K562 (cell line): ENCODE measurements around the gene MCMBP. TPM values are rescaled to one million over a fixed set of nuclear protein-coding genes. Genes with fewer than 3 reads are reported as not detected.

ENCODE experiments used
- ARNT ChIP-seq, 2 experiments: fragments of 450-650 bp; IDR thresholded peaks; 2 replicates each; pipeline ENCODE4 v1.6.1; 2016; ENCODE audit warnings: mild to moderate bottlenecking in 1 of 2
- CAMTA2 ChIP-seq: fragments of 250-450 bp; sonication (Bioruptor Pico); conservative IDR thresholded peaks from 2 replicates; pipeline ENCODE4 v1.5.1; 2022
- CBFA2T3 ChIP-seq: fragments of 450-650 bp; IDR thresholded peaks from 2 replicates; pipeline ENCODE4 v1.6.1; 2017
- CCNT2 ChIP-seq: IDR thresholded peaks from 2 replicates; pipeline ENCODE4 v1.6.1; 2011; ENCODE audit warnings: borderline replicate concordance, low read depth, mild to moderate bottlenecking, moderate library complexity, mixed read lengths, low read length; ENCODE audit not compliant: insufficient read length; ENCODE audit errors: extremely low read depth
- CEBPG ChIP-seq, 3 experiments: fragments of 200-800 bp in 1 of 3; sonication (Bioruptor generic) in 1 of 3; sonication (generic) in 1 of 3; formaldehyde crosslinking in 1 of 3; IDR thresholded peaks in 2 of 3; conservative IDR thresholded peaks in 1 of 3; 2 replicates each; pipeline versions ENCODE4 v1.6.1 to v1.8.0; 2016 to 2022; ENCODE audit warnings: missing compliant biosample characterization in 2 of 3, missing genetic modification characterization in 2 of 3, mild to moderate bottlenecking in 1 of 3, missing genetic modification reagents in 1 of 3
- E2F5 ChIP-seq: sonication (generic); formaldehyde crosslinking; IDR thresholded peaks from 2 replicates; pipeline ENCODE4 v1.8.0; 2022; ENCODE audit warnings: mild to moderate bottlenecking, missing genetic modification reagents
- FOXK1 ChIP-seq: sonication (generic); formaldehyde crosslinking; IDR thresholded peaks from 2 replicates; pipeline ENCODE4 v1.8.0; 2022; ENCODE audit warnings: missing genetic modification reagents, mild to moderate bottlenecking, borderline replicate concordance
- GTF2A2 ChIP-seq: IDR thresholded peaks from 2 replicates; pipeline ENCODE4 v1.6.1; 2016; ENCODE audit warnings: mild to moderate bottlenecking, missing genetic modification characterization, missing compliant biosample characterization
- HCFC1 ChIP-seq: IDR thresholded peaks from 2 replicates; pipeline ENCODE4 v1.6.1; 2012; ENCODE audit warnings: low read depth, low read length, improper control_type of control experiment
- KLF13 ChIP-seq: fragments of 450-650 bp; IDR thresholded peaks from 2 replicates; pipeline ENCODE4 v1.6.1; 2016; ENCODE audit warnings: missing genetic modification characterization, low read depth, mild to moderate bottlenecking, missing compliant biosample characterization, moderate library complexity, borderline replicate concordance
- MYNN ChIP-seq, 2 experiments: sonication (generic); formaldehyde crosslinking in 1 of 2; IDR thresholded peaks; 2 replicates each; pipeline versions ENCODE4 v1.5.0 to v1.6.1; 2016 to 2020; ENCODE audit warnings: antibody characterized with exemption in 1 of 2, missing genetic modification reagents in 1 of 2
- NFE2 ChIP-seq: IDR thresholded peaks from 2 replicates; pipeline ENCODE4 v1.6.1; 2014; ENCODE audit warnings: antibody characterized with exemption, low read depth
- SMAD1 ChIP-seq: fragments of 150-350 bp; IDR thresholded peaks from 2 replicates; pipeline ENCODE4 v1.6.1; 2014; ENCODE audit warnings: low read length, low read depth; ENCODE audit not compliant: partially characterized antibody
- TGIF2 ChIP-seq: sonication (generic); formaldehyde crosslinking; IDR thresholded peaks from 2 replicates; pipeline ENCODE4 v1.8.1; 2022; ENCODE audit warnings: mild to moderate bottlenecking, missing genetic modification reagents, moderate library complexity
- ZBTB11 ChIP-seq, 3 experiments: fragments of 200-800 bp in 1 of 3; fragments of 250-450 bp in 1 of 3; fragments of 450-650 bp in 1 of 3; sonication (Bioruptor Pico) in 1 of 3; sonication (Bioruptor generic) in 1 of 3; formaldehyde crosslinking in 1 of 3; IDR thresholded peaks; 2 replicates each; pipeline versions ENCODE4 v1.6.1 to v1.8.0; 2016 to 2022; ENCODE audit warnings: mild to moderate bottlenecking in 2 of 3, missing genetic modification characterization in 2 of 3, missing compliant biosample characterization in 1 of 3, moderate library complexity in 1 of 3
- ZNF655 ChIP-seq: fragments of 250-450 bp; sonication (Bioruptor Pico); IDR thresholded peaks from 2 replicates; pipeline ENCODE4 v1.5.0; 2021
- polyA plus RNA-seq, 8 experiments: library from polyadenylated mRNA; depleted of rRNA in 4 of 8; stranded (reverse) in 5 of 8; unstranded in 3 of 8; fragments of >200 nt; fragmentation: Nextera tagmentation in 2 of 8; fragmentation: Illumina TruSeq in 1 of 8; extraction: Ambion mirVana in 2 of 8; extraction: Trizol in 1 of 8; gene quantifications; 2 replicates each; pipeline versions ENCODE4 v1.2.1 to v1.2.3, GENCODE V29; 2011 to 2014; ENCODE audit warnings: inconsistent platforms in 1 of 8, missing spikeins in 1 of 8
- total RNA-seq, 7 experiments: library from RNA; depleted of rRNA in 6 of 7; stranded (reverse); fragments of >200 nt in 6 of 7; fragmentation: Illumina TruSeq in 2 of 7; extraction: Trizol in 2 of 7; gene quantifications; 2 replicates each; pipeline versions ENCODE4 v1.2.1 to v1.2.3, GENCODE V29; 2011 to 2021; ENCODE audit warnings: low replicate concordance in 1 of 7
- TF ChIP-seq, protein P1 (sequence below): sonication (generic); formaldehyde crosslinking; IDR thresholded peaks from 2 replicates; pipeline ENCODE4 v1.8.1; 2023; ENCODE audit warnings: mild to moderate bottlenecking, missing genetic modification reagents

Gene MCMBP
- total and polyA plus RNA-seq, 9 of the 15 experiments (the other 6 are each of a cell fraction or from before 2014, with no cell fraction given), result 11.2 to 74.3 (median 50.5) TPM

- TF ChIP-seq CEBPG (CRISPR knock-in tag; IDR thresholded peaks at IDR 0.05) (no peak), CEBPG (tag; conservative IDR thresholded peaks at IDR 0.05 in 1 of 2, IDR thresholded peaks at IDR 0.05 in 1 of 2) (no peak), E2F5 (CRISPR knock-in tag) (no peak), CCNT2 (no peak), CBFA2T3 (no peak), SMAD1 (peak; percentile 9), ARNT (IDR thresholded peaks at IDR 0.05) (peak in 1 of 2 experiments; percentile 26; a peak in 1 of 4 replicates), HCFC1 (peak; percentile 87), ZBTB11 (CRISPR knock-in tag; IDR thresholded peaks at IDR 0.05) (peak in 2 of 3 experiments; percentile 32 to 87; a peak in 3 of 6 replicates), TGIF2 (CRISPR knock-in tag) (no peak), CAMTA2 (CRISPR knock-in tag) (no peak), GTF2A2 (no peak), ZNF655 (CRISPR knock-in tag) (no peak), NFE2 (peak; percentile 19; the same call in 1 of the 2 replicates), KLF13 (peak; percentile 50; the same call in 1 of the 2 replicates), FOXK1 (CRISPR knock-in tag) (0 out of 2 replicates have a peak, but pooled peaks have one; percentile 22), MYNN (IDR thresholded peaks at IDR 0.05) (no peak; the same call in 1 of the 2 replicates), MYNN (CRISPR knock-in tag; IDR thresholded peaks at IDR 0.05) (no peak)
- TF ChIP-seq, protein P1, sequence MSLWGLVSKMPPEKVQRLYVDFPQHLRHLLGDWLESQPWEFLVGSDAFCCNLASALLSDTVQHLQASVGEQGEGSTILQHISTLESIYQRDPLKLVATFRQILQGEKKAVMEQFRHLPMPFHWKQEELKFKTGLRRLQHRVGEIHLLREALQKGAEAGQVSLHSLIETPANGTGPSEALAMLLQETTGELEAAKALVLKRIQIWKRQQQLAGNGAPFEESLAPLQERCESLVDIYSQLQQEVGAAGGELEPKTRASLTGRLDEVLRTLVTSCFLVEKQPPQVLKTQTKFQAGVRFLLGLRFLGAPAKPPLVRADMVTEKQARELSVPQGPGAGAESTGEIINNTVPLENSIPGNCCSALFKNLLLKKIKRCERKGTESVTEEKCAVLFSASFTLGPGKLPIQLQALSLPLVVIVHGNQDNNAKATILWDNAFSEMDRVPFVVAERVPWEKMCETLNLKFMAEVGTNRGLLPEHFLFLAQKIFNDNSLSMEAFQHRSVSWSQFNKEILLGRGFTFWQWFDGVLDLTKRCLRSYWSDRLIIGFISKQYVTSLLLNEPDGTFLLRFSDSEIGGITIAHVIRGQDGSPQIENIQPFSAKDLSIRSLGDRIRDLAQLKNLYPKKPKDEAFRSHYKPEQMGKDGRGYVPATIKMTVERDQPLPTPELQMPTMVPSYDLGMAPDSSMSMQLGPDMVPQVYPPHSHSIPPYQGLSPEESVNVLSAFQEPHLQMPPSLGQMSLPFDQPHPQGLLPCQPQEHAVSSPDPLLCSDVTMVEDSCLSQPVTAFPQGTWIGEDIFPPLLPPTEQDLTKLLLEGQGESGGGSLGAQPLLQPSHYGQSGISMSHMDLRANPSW, result no peak
Measured at GRCh38 chr10:119892188-119893065, 19.8 kb upstream of the MCMBP start, which contains the start of gene SEC23IP (continued).
